ENCODE measurements around the gene TNRC6C. TPM values are rescaled to one million over a fixed set of nuclear protein-coding genes. Genes with fewer than 3 reads are reported as not detected.
A peak's percentile ranks its signal among the peaks of the same experiment; 100 is the strongest.

Gene TNRC6C
- total and polyA plus RNA-seq, 9 of the 15 experiments (the other 6 are each of a cell fraction or from before 2014, with no cell fraction given) = 0.20 to 4.9 (median 2.3) TPM

DNA sequence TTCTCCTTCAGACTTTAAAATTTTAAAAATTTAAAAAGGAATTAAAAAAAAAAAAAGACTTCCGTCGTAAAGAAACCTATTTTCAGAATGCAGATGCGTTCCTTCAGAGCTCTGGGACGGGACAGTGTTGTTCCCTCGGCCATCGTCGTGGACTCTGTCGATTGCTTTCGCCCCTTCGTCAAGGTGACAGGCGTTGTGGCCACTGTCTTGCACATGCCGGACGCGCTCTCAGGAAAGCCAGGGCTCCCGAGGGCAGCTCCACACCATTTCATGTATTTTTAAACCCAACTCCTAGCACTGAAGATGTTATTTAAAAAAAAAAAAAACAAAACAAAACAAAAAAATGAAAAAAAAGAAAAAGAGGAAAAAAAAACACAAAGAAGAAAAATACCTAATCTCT, 147.7 kb downstream of the TNRC6C start (continued):
- TF ChIP-seq NKRF (IDR thresholded peaks at IDR 0.05; ENCODE audit: borderline replicate concordance) (no peak), RAD21 (CRISPR knock-in tag; conservative IDR thresholded peaks at IDR 0.05 in 1 of 2, IDR thresholded peaks at IDR 0.05 in 1 of 2) (no peak)

- FAIRE-seq (peak; percentile 35), ATAC-seq (no peak), DNase-seq (ENCODE audit: extremely low read depth in 1 of 4, low spot score in 3 of 4) (no peak)
- in situ Hi-C loops (cut with MboI) (no loop called here), intact Hi-C loops (cut with micrococcal nuclease) (no loop called here)
- no peak overlapping the region for H3K4me2 ChIP-seq (ENCODE audit: insufficient read depth, low read length)
- peaks cover 0 to 34% of the 10 kb centered on the region in 2 experiments; a peak in 3 of 5 replicates for H3K4me1 ChIP-seq (replicated peaks in 1 of 2; ENCODE audit: control insufficient read depth in 2 of 2, insufficient read depth in 2 of 2, low read length in 2 of 2)
- no peaks in the 10 kb centered on the region for H3K27me3 ChIP-seq (ENCODE audit: control insufficient read depth in 2 of 2, insufficient read depth in 2 of 2, low read length in 2 of 2)
- no TSS peak for BruUV-seq (replicated peaks)
- H3K9me1 ChIP-seq (ENCODE audit: control insufficient read depth, insufficient read depth, low read length) = no peaks in the 10 kb centered on the region
- TF ChIP-seq, protein P1, sequence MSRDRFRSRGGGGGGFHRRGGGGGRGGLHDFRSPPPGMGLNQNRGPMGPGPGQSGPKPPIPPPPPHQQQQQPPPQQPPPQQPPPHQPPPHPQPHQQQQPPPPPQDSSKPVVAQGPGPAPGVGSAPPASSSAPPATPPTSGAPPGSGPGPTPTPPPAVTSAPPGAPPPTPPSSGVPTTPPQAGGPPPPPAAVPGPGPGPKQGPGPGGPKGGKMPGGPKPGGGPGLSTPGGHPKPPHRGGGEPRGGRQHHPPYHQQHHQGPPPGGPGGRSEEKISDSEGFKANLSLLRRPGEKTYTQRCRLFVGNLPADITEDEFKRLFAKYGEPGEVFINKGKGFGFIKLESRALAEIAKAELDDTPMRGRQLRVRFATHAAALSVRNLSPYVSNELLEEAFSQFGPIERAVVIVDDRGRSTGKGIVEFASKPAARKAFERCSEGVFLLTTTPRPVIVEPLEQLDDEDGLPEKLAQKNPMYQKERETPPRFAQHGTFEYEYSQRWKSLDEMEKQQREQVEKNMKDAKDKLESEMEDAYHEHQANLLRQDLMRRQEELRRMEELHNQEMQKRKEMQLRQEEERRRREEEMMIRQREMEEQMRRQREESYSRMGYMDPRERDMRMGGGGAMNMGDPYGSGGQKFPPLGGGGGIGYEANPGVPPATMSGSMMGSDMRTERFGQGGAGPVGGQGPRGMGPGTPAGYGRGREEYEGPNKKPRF (IDR thresholded peaks at IDR 0.05; ENCODE audit: low read depth, low read length) = no peak
- TF ChIP-seq RBM15 (IDR thresholded peaks at IDR 0.05; ENCODE audit: insufficient read depth, low read length) = no peak
- TF ChIP-seq PHF21A (IDR thresholded peaks at IDR 0.05; ENCODE audit: borderline replicate concordance, low read depth) = no peak
- H3K79me2 ChIP-seq (ENCODE audit: control insufficient read depth, insufficient read depth, low read length) = peaks cover 10% of the 10 kb centered on the region; the same call in 2 of the 3 replicates
- ChIA-PET POLR2A (interaction anchor here (0.6 kb wide), 1 partner anchor 148 kb away, joined by 3 read pairs; no protein-coding TSS in a partner anchor), CTCF (ENCODE audit: low intra/inter-chr PET ratio) (no interaction called here)
- peaks cover 3% of the 10 kb centered on the region for H4K20me1 ChIP-seq (replicated peaks; ENCODE audit: control insufficient read depth, insufficient read depth, low read length)
- H3K9me3 ChIP-seq (replicated peaks; ENCODE audit: control insufficient read depth, insufficient read depth, low read depth, low read length) = no peaks in the 10 kb centered on the region
- H2AFZ ChIP-seq (ENCODE audit: low read depth, low read length) = no peak overlapping the region
- H3K9ac ChIP-seq (ENCODE audit: insufficient read depth in 1 of 2, low read depth in 2 of 2, low read length in 2 of 2) = no peak overlapping the region
- peaks cover 55% of the 10 kb centered on the region for H3K36me3 ChIP-seq (ENCODE audit: control insufficient read depth, insufficient read depth, low read length)
- WGBS (ENCODE audit: insufficient coverage, low coverage, missing lambda C conversion rate) = 73% methylated on average over 10 of the region's 10 CpGs
- no peak overlapping the region for H3K4me3 ChIP-seq
- peak overlapping the region; percentile 32; the same call in 1 of the 3 replicates for H3K27ac ChIP-seq (ENCODE audit: extremely low read depth, low read depth, low read length)
These were observed 149.0 kb downstream of the TNRC6C start for GRCh38 chr17:78107457-78107856.
